SK-N-SH (cell line): ENCODE measurements around the gene STIP1.

Experiments
- CTCF ChIP-seq: fragments of 200-600 bp; sonication (generic); IDR thresholded peaks from 2 replicates; pipeline ENCODE4 v1.6.1; 2017; ENCODE audit warnings: antibody characterized with exemption, mild to moderate bottlenecking, moderate library complexity
- EZH2phosphoT487 ChIP-seq: fragments of 200-600 bp; sonication (generic); IDR thresholded peaks from 2 replicates; pipeline ENCODE4 v1.6.1; 2017; ENCODE audit warnings: low read depth, mixed run types, mild to moderate bottlenecking, antibody characterized with exemption, moderate library complexity, borderline replicate concordance
- MAX ChIP-seq: IDR thresholded peaks from 2 replicates; pipeline ENCODE4 v1.4.0; 2012; ENCODE audit warnings: low read depth
- NRF1 ChIP-seq: IDR thresholded peaks from 2 replicates; pipeline ENCODE4 v1.6.1; 2012; ENCODE audit warnings: low read depth, mild to moderate bottlenecking, low read length
- RAD21 ChIP-seq: IDR thresholded peaks from 2 replicates; pipeline ENCODE4 v1.6.1; 2012; ENCODE audit warnings: mild to moderate bottlenecking, low read length
- SMC3 ChIP-seq: IDR thresholded peaks from 2 replicates; pipeline ENCODE4 v1.6.1; 2012; ENCODE audit warnings: low read depth, low read length, improper control_type of control experiment
- TCF12 ChIP-seq: IDR thresholded peaks from 2 replicates; pipeline ENCODE4 v1.4.0; 2012
- YY1 ChIP-seq: IDR thresholded peaks from 2 replicates; pipeline ENCODE4 v1.4.0; 2012; ENCODE audit warnings: low read depth, mild to moderate bottlenecking

- TF ChIP-seq YY1 (no peak), MAX (no peak), CTCF (no peak), SMC3 (no peak), RAD21 (no peak), EZH2phosphoT487 (no peak), NRF1 (no peak), TCF12 (no peak)
Observed at GRCh38 chr11:64202992-64203391, 17.0 kb downstream of the STIP1 start.
